SK-MEL-5 (cell line): Measurements from ENCODE around the gene GATA1. TPM values are rescaled to one million over a fixed set of nuclear protein-coding genes. Genes with fewer than 3 reads are reported as not detected.

Experiments used
- DNase-seq: peaks from one replicate; pipeline ENCODE4 v3.0.0-alpha.2; 2016; ENCODE audit warnings: low read depth, low spot score
- in situ Hi-C: cut with HindIII; loops from 2 replicates; pipeline ENCODE4 v1.10.0; 2016; ENCODE audit warnings: low sequenced_read_pairs, high pct_unique_total_duplicates, low pct_unique_long_range_greater_than_20kb
- small RNA-seq, 2 experiments: library from RNA; depleted of rRNA; stranded (forward); fragments of <200 nt; gene quantifications; one replicate each; pipeline ENCODE3, GENCODE V24; 2014
- total RNA-seq: library from RNA; depleted of rRNA; stranded (reverse); fragments of >200 nt; shearing (Covaris generic); gene quantifications from 2 replicates; pipeline ENCODE4 v1.2.3, GENCODE V29; 2014; rRNA removed

Gene GATA1
- total RNA-seq, 1 experiment from 2014 or later, result not detected

- in situ Hi-C loops, result no loop called here
- DNase-seq, result no peak
Observed at GRCh38 chrX:48827654-48827968, 41.2 kb downstream of the GATA1 start.

- in situ Hi-C loops, result no loop called here
- no peak for DNase-seq
Observed at GRCh38 chrX:48829016-48829735, 42.8 kb downstream of the GATA1 start.

GRCh38 chrX:48831136-48831908 is 44.9 kb downstream of the GATA1 start:
- in situ Hi-C loops, result no loop called here
- DNase-seq, result no peak

- no peak for DNase-seq
- in situ Hi-C loops, result no loop called here
Observed at GRCh38 chrX:48831909-48832291, 45.5 kb downstream of the GATA1 start.

- in situ Hi-C loops, result no loop called here
- DNase-seq, result no peak
Observed at GRCh38 chrX:48833542-48834138, 47.2 kb downstream of the GATA1 start.

- in situ Hi-C loops, result no loop called here
- no peak for DNase-seq
Observed at GRCh38 chrX:48834383-48834709, 48.0 kb downstream of the GATA1 start.

- DNase-seq, result peak; percentile 46
Observed at GRCh38 chrX:48835524-48836329, 49.3 kb downstream of the GATA1 start, which contains the start of gene PCSK1N. PCSK1N (minus strand) TSS chrX:48835610; CDS start chrX:48835532, 78 bp downstream.

GRCh38 chrX:48839686-48840085 is 53.3 kb downstream of the GATA1 start:
- no peak for DNase-seq
- in situ Hi-C loops, result no loop called here

More at GRCh38 chrX:48835524-48836329, 49.3 kb downstream of the GATA1 start, which contains the start of gene PCSK1N:
- in situ Hi-C loops, result no loop called here

Small RNAs within 50 kb of the gene (small RNA-seq; reads per million reads assigned to genes)
- 0 reads per million in 2 experiments for gene RNU6-29P

Other genes starting within 250 kb of the GATA1 start
- gene TBC1D25, start 246.9 kb upstream of the GATA1 start, total RNA-seq, result 3.3 and 4.7 TPM in 2 replicates
- gene RBM3, start 212.1 kb upstream of the GATA1 start, total RNA-seq, result 220 and 221 TPM in 2 replicates
- 46.8 and 50.4 TPM in 2 replicates for gene WDR13, start 189.1 kb upstream of the GATA1 start, total RNA-seq
- 0.42 TPM in 1 of 2 replicates, not detected in the other for gene WAS, start 102.8 kb upstream of the GATA1 start, total RNA-seq
- 6.5 and 6.9 TPM in 2 replicates for gene SUV39H1, start 89.9 kb upstream of the GATA1 start, total RNA-seq
- gene GLOD5, start 24.8 kb upstream of the GATA1 start, total RNA-seq, result not detected in 2 replicates
- 21.7 and 24.6 TPM in 2 replicates for gene HDAC6, start 15.5 kb downstream of the GATA1 start, total RNA-seq
- 0.40 TPM in 1 of 2 replicates, not detected in the other for gene ERAS, start 39.9 kb downstream of the GATA1 start, total RNA-seq
- gene PCSK1N, start 49.0 kb downstream of the GATA1 start, total RNA-seq, result 29.5 and 35.2 TPM in 2 replicates
- 34.9 and 39.7 TPM in 2 replicates for gene TIMM17B, start 111.2 kb downstream of the GATA1 start, total RNA-seq
- 50.3 and 72.2 TPM in 2 replicates for gene PQBP1, start 111.3 kb downstream of the GATA1 start, total RNA-seq
- gene SLC35A2, start 125.1 kb downstream of the GATA1 start, total RNA-seq, result 27.9 and 31.0 TPM in 2 replicates
- 8.6 and 9.8 TPM in 2 replicates for gene PIM2, start 132.4 kb downstream of the GATA1 start, total RNA-seq
- gene OTUD5, start 171.0 kb downstream of the GATA1 start, total RNA-seq, result 22.7 and 26.2 TPM in 2 replicates
- 0.13 and 0.24 TPM in 2 replicates for gene KCND1, start 185.3 kb downstream of the GATA1 start, total RNA-seq
- gene GRIPAP1, start 215.7 kb downstream of the GATA1 start, total RNA-seq, result 16.6 and 17.0 TPM in 2 replicates